Mesothelial cell of epicardium (in vitro differentiated cells): ENCODE measurements around the gene IL1F10. TPM values are rescaled to one million over a fixed set of nuclear protein-coding genes. Genes with fewer than 3 reads are reported as not detected.
"Not testable (repeated sequence)": the region's sequence is repeated elsewhere in the genome, so short reads cannot be mapped to it uniquely, and the experiment has no call there.

ENCODE experiments used
- DNase-seq, 2 experiments: peaks; one replicate each; pipeline ENCODE4 v3.0.0; 2021; ENCODE audit warnings: low spot score in 2 of 2; ENCODE audit not compliant: unreplicated experiment in 2 of 2
- H3K27ac Mint-ChIP-seq: 2 replicates; pipeline ENCODE4 v1.8.0; 2021; ENCODE audit warnings: mixed read lengths
- H3K27me3 Mint-ChIP-seq: 2 replicates; pipeline ENCODE4 v1.8.0; 2021; ENCODE audit warnings: low read depth, mixed read lengths
- H3K36me3 Mint-ChIP-seq: 2 replicates; pipeline ENCODE4 v1.8.0; 2021; ENCODE audit warnings: mixed read lengths
- H3K4me1 Mint-ChIP-seq: 2 replicates; pipeline ENCODE4 v1.8.0; 2021; ENCODE audit warnings: mixed read lengths
- H3K4me3 Mint-ChIP-seq: 2 replicates; pipeline ENCODE4 v1.8.0; 2021; ENCODE audit warnings: mild to moderate bottlenecking, moderate library complexity, mixed read lengths
- H3K9me3 Mint-ChIP-seq: 2 replicates; pipeline ENCODE4 v1.8.0; 2021; ENCODE audit warnings: mixed read lengths
- CTCF ChIP-seq: fragments of 200-600 bp; sonication (generic); IDR thresholded peaks from one replicate; pipeline ENCODE4 v1.5.0; 2021; ENCODE audit warnings: antibody characterized with exemption; ENCODE audit not compliant: unreplicated experiment
- total RNA-seq: library from RNA; stranded (reverse); gene quantifications from 3 replicates; pipeline ENCODE4 v1.2.1, GENCODE V29; 2021

Gene IL1F10
- total RNA-seq, 1 donor from 2014 or later, result not detected

- no peak for DNase-seq
- Mint-ChIP-seq H3K4me1 (no peaks in the 10 kb centered on the region), H3K36me3 (no peaks in the 10 kb centered on the region), H3K9me3 (peaks cover under 1% of the 10 kb centered on the region), H3K4me3 (no peak overlapping the region), H3K27ac (no peak overlapping the region), H3K27me3 (peaks cover 26% of the 10 kb centered on the region)
- TF ChIP-seq CTCF, result no peak
Observed at GRCh38 chr2:113089916-113090315, 22.1 kb downstream of the IL1F10 start.

- peaks cover 7% of the 10 kb centered on the region for H3K9me3 Mint-ChIP-seq
- TF ChIP-seq CTCF, result no peak
- DNase-seq, result no peak
- H3K27ac Mint-ChIP-seq, result no peak overlapping the region
- no peak overlapping the region for H3K4me3 Mint-ChIP-seq
- H3K4me1 Mint-ChIP-seq, result no peaks in the 10 kb centered on the region
- peaks cover 23% of the 10 kb centered on the region for H3K27me3 Mint-ChIP-seq
- no peaks in the 10 kb centered on the region for H3K36me3 Mint-ChIP-seq
Observed at GRCh38 chr2:113091231-113091896, 23.6 kb downstream of the IL1F10 start.

- Mint-ChIP-seq H3K4me1 (no peaks in the 10 kb centered on the region), H3K27me3 (peaks cover 17% of the 10 kb centered on the region), H3K27ac (no peak overlapping the region), H3K36me3 (no peaks in the 10 kb centered on the region), H3K4me3 (no peak overlapping the region), H3K9me3 (peaks cover 20% of the 10 kb centered on the region)
- no peak for TF ChIP-seq CTCF
- DNase-seq, result no peak
Observed at GRCh38 chr2:113092864-113093612, 25.3 kb downstream of the IL1F10 start.

GRCh38 chr2:113093613-113093977 is 25.8 kb downstream of the IL1F10 start:
- DNase-seq, result no peak
- H3K4me1 Mint-ChIP-seq, result no peaks in the 10 kb centered on the region
- H3K27ac Mint-ChIP-seq, result no peak overlapping the region
- no peak overlapping the region for H3K4me3 Mint-ChIP-seq
- TF ChIP-seq CTCF, result no peak
- peaks cover 17% of the 10 kb centered on the region for H3K27me3 Mint-ChIP-seq
- peaks cover 2% of the 10 kb centered on the region for H3K36me3 Mint-ChIP-seq
- peaks cover 25% of the 10 kb centered on the region for H3K9me3 Mint-ChIP-seq

GRCh38 chr2:113096306-113096705 is 28.5 kb downstream of the IL1F10 start:
- Mint-ChIP-seq H3K27me3 (peaks cover 19% of the 10 kb centered on the region), H3K9me3 (peaks cover 25% of the 10 kb centered on the region)
- not testable (repeated sequence) for H3K4me3 Mint-ChIP-seq, H3K4me1 Mint-ChIP-seq, H3K36me3 Mint-ChIP-seq, DNase-seq, H3K27ac Mint-ChIP-seq

GRCh38 chr2:113096842-113097618 is 29.3 kb downstream of the IL1F10 start:
- Mint-ChIP-seq H3K9me3 (peaks cover 25% of the 10 kb centered on the region), H3K27me3 (peaks cover 19% of the 10 kb centered on the region)
- H3K27ac Mint-ChIP-seq, DNase-seq, H3K4me3 Mint-ChIP-seq, H3K36me3 Mint-ChIP-seq, H3K4me1 Mint-ChIP-seq: not testable (repeated sequence)
